ENCODE data around the gene ELMO1. TPM values are rescaled to one million over a fixed set of nuclear protein-coding genes. Genes with fewer than 3 reads are reported as not detected.
A peak's percentile ranks its signal among the peaks of the same experiment; 100 is the strongest.

ELMO1 gene
- total RNA-seq, 1 experiment from 2014 or later, result not detected

DNA sequence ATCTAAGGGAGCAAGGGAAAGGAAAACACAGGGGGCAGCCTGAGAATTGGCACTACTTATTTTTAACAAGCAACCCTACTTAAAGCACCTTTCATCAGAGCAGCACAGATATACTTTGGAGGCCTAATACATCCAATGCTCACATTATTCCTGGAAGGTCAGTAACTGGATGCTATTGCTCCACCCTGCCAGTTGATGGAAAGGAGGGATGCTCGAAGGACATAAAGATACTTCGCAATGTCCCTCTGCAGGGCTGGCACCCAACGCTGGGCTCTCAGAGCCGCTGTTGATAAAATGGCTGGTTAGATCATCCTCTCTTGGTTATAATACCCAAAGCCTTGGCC lies 416.4 kb downstream of the ELMO1 start:
- no peaks in the 10 kb centered on the region for H3K36me3 ChIP-seq
- no peaks in the 10 kb centered on the region for H3K9me3 ChIP-seq (replicated peaks)
- H3K4me1 ChIP-seq (replicated peaks), result peaks cover 28% of the 10 kb centered on the region
- no peak overlapping the region for H3K4me3 ChIP-seq
- DNase-seq (ENCODE audit: low read depth in 1 of 2, low spot score in 2 of 2), result no peak
- H3K27ac ChIP-seq, result peak overlapping the region; percentile 94
- H3K27me3 ChIP-seq (replicated peaks), result no peaks in the 10 kb centered on the region

DNA sequence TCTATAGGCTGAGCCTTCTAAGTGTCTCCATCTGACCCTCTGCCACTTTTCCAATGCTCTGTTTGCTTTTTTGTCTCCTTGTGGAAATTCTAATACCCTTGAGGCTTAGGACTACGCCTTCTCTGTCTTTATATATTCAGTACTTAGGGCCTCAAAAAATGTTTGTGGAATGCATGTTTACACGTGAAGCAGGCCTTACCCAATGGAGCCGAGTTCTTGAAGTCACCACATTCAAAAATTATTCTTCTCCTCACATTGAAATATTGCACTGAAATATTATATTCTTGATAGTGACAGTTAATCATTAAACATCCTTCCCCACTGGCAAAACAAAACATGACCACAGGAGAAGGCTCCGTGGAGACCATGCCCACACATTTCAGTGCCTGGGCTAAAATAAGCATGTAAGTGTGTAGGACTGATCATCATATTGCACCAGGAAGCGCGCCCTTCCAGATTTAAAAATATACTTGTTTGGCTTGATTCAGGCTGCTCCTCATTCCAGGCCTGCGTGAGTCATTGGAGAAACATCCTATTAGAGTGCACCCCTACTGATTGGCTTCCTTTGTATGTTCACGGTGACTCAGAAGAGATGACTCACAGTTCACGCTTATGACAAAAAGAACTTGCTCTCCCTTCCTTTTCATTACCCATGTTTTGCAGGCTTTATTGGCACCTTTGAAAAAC lies 416.9 kb downstream of the ELMO1 start:
- no peaks in the 10 kb centered on the region for H3K9me3 ChIP-seq (replicated peaks)
- DNase-seq (ENCODE audit: low read depth in 1 of 2, low spot score in 2 of 2), result peak; percentile 94 to 97

DNA sequence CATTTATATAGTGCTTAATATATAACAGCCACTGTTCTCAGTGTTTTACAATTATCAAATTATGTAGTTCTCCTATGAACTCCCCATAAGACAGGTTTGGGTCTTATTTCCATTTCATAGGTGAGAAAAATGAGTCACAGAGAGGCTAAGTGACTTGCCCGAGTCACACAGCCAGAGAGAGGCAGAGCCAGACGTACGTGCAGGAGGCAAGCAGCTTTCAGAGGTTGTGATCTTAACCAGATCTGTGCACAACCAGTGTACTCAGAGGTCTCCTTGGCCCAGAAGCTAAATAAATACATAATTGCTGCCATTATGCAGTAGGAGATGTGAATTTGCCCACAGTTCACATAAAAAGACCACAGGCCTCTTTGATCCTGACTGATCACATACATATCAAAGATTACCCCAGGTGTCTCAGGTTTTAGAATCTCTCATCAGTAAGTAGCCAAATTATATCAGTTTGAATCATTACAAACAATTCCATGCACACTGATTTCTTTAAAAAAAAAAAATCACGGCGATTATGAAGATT lies 419.7 kb downstream of the ELMO1 start:
- Histone ChIP-seq H3K27ac (no peak overlapping the region), H3K9me3 (replicated peaks) (no peaks in the 10 kb centered on the region), H3K4me3 (no peak overlapping the region), H3K36me3 (no peaks in the 10 kb centered on the region), H3K27me3 (replicated peaks) (no peaks in the 10 kb centered on the region), H3K4me1 (replicated peaks) (peaks cover 28% of the 10 kb centered on the region)
- DNase-seq (ENCODE audit: low read depth in 1 of 2, low spot score in 2 of 2), result no peak

More for the DNA sequence above, 416.9 kb downstream of the ELMO1 start:
- peaks cover 28% of the 10 kb centered on the region for H3K4me1 ChIP-seq (replicated peaks)
- H3K27ac ChIP-seq, result peak overlapping the region; percentile 94
- H3K4me3 ChIP-seq, result no peak overlapping the region
- no peaks in the 10 kb centered on the region for H3K36me3 ChIP-seq
- no peaks in the 10 kb centered on the region for H3K27me3 ChIP-seq (replicated peaks)

DNA sequence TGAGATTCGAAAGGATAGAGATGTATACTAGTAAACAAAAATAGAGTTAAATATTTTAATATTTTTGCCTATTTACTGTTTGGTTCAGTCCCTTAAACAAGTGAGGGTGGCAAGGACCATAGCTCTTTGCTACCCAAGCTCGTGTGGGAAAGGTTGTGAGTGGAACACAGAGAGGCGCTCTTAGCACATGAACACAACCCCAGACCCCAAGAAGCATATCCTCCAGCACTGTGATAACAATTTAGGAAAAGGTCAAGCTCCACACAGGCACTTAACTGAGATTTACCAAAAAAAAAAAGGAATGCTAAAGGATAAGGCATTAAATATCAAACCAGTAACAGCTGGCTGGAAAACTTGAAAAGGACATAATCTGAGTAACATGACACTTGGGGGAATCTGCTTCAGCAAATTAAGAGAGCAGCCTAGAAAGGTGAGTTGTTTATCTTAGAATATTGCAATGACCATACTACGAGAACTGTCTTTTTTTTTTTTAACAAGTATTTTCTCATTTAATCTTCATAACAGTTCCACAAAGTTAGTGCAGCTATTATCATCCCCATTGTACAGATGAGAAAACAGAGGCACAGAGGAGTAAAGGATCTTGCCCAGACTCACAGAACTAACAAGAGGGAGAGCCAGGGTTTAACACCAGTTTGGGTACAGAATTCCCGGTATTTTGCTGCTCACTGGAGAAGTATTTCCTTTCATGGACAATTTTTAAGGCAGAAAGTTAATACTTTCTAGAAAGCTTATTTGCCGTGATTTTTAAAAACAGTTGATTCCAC lies 420.9 kb downstream of the ELMO1 start:
- Histone ChIP-seq H3K27ac (no peak overlapping the region), H3K36me3 (no peaks in the 10 kb centered on the region), H3K4me1 (replicated peaks) (peaks cover 25% of the 10 kb centered on the region), H3K4me3 (no peak overlapping the region), H3K27me3 (replicated peaks) (no peaks in the 10 kb centered on the region), H3K9me3 (replicated peaks) (no peaks in the 10 kb centered on the region)
- no peak for DNase-seq (ENCODE audit: low read depth in 1 of 2, low spot score in 2 of 2)

DNA sequence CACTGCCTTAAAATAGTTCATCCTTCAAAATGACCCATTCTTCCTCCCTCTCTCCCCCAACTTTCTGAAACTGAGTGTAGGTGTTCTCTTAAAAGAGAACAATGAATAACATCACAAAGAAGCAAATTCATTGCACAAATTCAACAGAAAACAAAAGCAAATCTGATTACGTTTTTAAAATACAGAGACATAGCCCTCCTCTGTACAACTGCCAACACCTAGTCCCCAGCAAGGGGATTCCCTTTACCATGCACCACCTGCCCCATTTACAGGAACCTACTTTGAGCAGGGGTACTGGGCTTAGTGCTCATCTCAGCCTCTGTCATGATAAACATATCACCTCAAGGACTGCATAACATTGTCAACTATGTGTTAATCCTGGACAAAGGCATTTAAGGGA lies 421.6 kb downstream of the ELMO1 start:
- Histone ChIP-seq H3K27ac (no peak overlapping the region), H3K36me3 (no peaks in the 10 kb centered on the region), H3K4me3 (no peak overlapping the region), H3K4me1 (replicated peaks) (peaks cover 18% of the 10 kb centered on the region), H3K9me3 (replicated peaks) (no peaks in the 10 kb centered on the region), H3K27me3 (replicated peaks) (no peaks in the 10 kb centered on the region)
- DNase-seq (ENCODE audit: low read depth in 1 of 2, low spot score in 2 of 2), result no peak

DNA sequence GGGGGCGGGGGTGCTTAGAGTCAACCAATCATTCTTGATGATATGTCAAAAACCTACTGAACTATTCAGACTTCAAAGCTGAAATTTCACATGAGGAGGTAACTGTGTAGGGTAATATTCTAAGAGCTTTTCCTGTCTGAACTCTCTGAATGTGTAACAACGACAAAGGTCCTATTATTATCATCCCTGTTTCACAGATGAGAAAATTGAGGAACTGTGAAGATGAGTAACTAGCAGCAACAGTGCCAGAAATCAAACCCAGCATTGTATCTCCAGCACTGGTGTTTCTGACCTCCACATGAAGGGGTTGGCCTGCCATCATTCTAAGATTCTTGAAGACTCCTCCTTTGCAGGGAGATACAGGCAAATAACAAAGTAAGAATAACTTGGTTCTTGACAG lies 429.7 kb downstream of the ELMO1 start:
- Histone ChIP-seq H3K4me1 (replicated peaks) (no peaks in the 10 kb centered on the region), H3K27ac (no peak overlapping the region), H3K27me3 (replicated peaks) (no peaks in the 10 kb centered on the region), H3K36me3 (no peaks in the 10 kb centered on the region), H3K4me3 (no peak overlapping the region), H3K9me3 (replicated peaks) (no peaks in the 10 kb centered on the region)
- no peak for DNase-seq (ENCODE audit: low read depth in 1 of 2, low spot score in 2 of 2)

DNA sequence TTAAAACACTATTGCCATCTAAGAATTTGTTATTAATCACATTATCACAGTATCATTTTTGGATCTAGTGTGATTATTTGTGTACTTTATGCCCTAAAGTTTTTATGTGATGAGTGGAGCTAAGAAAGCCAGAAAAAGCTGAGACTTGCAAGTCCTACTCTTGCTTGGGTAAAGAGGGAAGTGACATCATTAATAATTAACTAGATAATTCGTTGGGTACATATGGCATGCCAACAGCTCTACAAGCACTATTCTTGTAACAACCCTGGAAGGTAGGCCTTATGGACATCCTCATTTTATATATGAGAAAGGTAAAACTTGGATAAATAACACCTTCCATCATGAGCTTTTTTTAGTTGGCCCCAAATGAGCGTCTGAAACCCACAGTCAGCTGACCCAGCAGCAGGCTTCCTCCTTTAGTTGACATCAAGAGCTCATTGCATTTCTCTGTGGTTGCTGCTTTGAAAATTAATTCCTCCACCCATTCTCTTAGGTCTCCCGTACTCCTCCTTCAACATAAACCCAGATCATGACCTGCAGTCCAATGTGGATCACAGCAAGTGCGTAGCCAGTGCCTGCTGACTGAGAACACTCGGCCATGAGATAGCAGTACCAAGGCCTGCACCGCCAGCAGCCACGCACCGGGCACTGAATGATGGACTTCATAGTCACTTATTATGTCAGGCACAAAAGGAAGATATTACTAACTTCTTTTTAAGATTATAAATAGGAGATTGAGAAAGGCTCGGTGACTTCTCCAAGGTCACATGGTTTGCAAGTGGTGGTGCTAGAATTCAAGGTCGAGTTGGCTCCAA lies 432.4 kb downstream of the ELMO1 start:
- no peak overlapping the region for H3K27ac ChIP-seq
- H3K27me3 ChIP-seq (replicated peaks), result no peaks in the 10 kb centered on the region
- DNase-seq (ENCODE audit: low read depth in 1 of 2, low spot score in 2 of 2), result no peak
- no peaks in the 10 kb centered on the region for H3K36me3 ChIP-seq
- no peak overlapping the region for H3K4me3 ChIP-seq
- H3K4me1 ChIP-seq (replicated peaks), result no peaks in the 10 kb centered on the region
- no peaks in the 10 kb centered on the region for H3K9me3 ChIP-seq (replicated peaks)

DNA sequence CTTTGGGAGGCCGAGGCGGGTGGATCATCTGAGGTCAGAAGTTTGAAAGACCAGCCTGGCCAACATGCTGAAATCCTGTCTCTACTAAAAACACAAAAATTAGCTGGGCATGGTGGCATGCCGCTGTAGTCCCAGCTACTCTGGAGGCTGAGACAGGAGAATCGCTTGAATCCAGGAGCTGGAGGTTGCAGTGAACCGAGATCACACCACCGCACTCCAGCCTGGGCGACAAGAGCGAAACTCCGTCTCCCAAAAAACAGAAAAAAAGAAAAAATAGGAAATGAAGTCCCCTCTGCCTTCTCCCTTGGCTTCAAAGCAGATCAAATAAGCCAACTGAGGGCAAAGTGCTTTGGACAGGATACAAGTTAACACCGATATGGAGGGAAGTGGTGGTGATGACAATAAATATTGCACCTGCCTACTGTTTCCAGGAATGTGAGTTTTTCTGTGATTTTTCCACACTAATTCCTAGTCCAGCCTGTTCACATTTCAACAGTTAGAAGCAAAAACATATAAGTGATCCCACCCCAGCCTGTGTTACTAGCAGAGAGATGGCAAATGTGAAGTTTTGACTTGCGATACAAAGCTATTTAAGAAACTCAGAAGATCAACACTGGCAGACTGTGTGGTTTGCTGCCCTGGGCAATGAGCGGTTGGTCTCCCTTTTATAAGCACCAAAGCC lies 433.2 kb downstream of the ELMO1 start:
- Histone ChIP-seq H3K9me3 (replicated peaks) (no peaks in the 10 kb centered on the region), H3K27me3 (replicated peaks) (no peaks in the 10 kb centered on the region), H3K4me3 (no peak overlapping the region), H3K4me1 (replicated peaks) (no peaks in the 10 kb centered on the region), H3K27ac (no peak overlapping the region), H3K36me3 (no peaks in the 10 kb centered on the region)
- no peak for DNase-seq (ENCODE audit: low read depth in 1 of 2, low spot score in 2 of 2)

DNA sequence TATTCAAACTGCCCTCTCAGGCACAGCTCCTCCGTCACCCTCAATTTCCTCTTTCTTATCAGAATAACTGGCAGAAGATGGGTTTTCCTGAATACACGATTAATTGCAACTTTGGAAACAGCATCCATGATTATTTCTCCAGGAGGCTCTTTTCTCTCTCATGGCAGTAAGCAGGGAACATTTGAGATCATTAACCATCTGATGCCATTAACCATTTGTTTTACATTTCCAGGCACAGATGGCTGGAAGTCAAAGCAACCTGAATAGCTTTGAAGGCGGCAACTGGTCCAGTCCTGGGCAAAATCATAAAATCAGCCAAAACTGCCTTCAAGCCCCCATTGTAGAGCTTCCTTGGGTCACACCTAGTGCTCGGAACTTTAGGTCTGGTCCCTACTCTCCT lies 434.9 kb downstream of the ELMO1 start:
- Histone ChIP-seq H3K4me3 (no peak overlapping the region), H3K27me3 (replicated peaks) (no peaks in the 10 kb centered on the region), H3K4me1 (replicated peaks) (no peaks in the 10 kb centered on the region), H3K36me3 (no peaks in the 10 kb centered on the region), H3K9me3 (replicated peaks) (no peaks in the 10 kb centered on the region), H3K27ac (no peak overlapping the region)
- DNase-seq (ENCODE audit: low read depth in 1 of 2, low spot score in 2 of 2), result no peak

DNA sequence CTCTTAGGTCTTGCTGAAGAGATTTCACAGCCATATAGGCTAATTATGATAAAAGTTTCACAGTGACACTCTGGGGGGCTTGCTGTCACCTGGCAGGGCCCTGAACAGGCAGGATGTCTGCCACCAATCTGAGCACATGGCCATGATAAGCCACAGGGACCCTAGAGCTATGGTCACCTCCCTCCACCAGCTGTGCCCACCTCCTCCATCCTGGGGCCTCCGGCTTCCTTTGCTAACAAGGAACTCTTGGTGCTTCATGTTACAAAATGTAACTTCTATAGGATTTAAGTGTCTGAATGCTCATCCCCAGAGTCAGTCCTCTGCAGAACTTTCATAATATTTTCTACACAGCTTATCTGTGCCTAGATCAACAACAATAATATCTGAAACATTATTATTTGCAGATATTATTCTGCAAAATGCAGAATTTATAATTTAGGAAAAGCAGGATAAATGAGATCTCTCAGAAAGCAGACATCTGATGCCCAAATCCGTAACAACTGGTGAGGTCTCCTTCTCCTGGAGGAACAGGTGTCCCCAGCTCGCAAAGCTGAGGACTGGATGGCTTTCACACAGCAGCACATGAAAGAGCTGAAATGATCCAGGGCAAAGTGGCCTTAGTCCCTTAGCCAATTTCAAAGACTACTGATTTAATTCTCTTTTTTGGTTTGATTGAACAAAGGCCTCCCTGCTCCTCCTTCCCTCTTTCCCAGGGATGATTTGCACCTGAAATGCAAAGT lies 437.3 kb downstream of the ELMO1 start:
- H3K4me3 ChIP-seq, result no peak overlapping the region
- no peaks in the 10 kb centered on the region for H3K27me3 ChIP-seq (replicated peaks)
- H3K9me3 ChIP-seq (replicated peaks), result no peaks in the 10 kb centered on the region
- DNase-seq (ENCODE audit: low read depth in 1 of 2, low spot score in 2 of 2), result no peak
- H3K36me3 ChIP-seq, result no peaks in the 10 kb centered on the region
- no peak overlapping the region for H3K27ac ChIP-seq
- no peaks in the 10 kb centered on the region for H3K4me1 ChIP-seq (replicated peaks)

DNA sequence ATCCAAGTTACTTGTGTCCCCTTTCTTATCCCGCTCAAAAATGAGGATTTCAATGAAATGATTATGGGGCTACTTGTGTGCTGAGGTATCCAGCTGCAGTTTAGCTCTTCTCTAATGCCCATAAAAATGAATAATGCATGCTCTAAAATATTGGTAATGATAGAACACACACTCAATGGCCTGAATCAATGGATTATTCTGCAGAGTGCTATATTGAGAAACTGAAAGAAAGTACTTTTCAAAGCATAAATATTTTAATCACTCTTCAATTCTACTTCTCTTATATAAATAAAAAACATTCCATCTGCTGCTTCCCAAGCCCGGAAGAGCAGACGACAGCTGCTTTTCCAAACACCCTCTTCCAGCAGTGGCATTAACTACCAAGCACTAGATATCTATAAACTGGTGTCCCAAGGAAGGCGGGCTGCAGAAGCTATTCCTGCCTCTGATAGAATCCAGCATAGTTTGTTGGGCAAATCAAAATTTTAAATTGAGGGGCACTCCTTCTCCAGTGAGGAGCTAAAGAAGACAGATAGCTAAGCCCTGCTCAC lies 439.5 kb downstream of the ELMO1 start:
- H3K36me3 ChIP-seq, result no peaks in the 10 kb centered on the region
- H3K4me3 ChIP-seq, result no peak overlapping the region
- H3K9me3 ChIP-seq (replicated peaks), result no peaks in the 10 kb centered on the region
- no peak overlapping the region for H3K27ac ChIP-seq
- DNase-seq (ENCODE audit: low read depth in 1 of 2, low spot score in 2 of 2), result no peak
- no peaks in the 10 kb centered on the region for H3K27me3 ChIP-seq (replicated peaks)
- H3K4me1 ChIP-seq (replicated peaks), result no peaks in the 10 kb centered on the region

DNA sequence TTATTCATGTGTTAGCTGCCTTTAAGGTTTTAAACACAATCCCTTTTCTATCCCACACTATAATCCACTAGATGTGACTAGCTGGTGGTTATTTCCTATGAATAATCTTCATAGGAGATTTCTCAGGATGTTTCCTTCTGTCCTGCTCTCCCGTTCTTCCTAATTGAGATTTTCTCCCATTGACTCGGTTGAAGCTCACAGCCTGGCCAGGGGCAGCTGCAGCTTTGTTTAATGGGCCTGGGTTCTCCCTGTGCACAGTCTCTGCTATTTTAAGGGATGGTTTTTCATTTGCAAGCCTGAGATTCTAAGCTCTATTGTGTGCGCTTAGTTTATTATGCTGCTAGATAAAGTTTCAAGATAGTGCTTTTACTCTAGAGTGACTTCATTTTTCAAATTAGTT lies 441.0 kb downstream of the ELMO1 start:
- H3K27me3 ChIP-seq (replicated peaks), result no peaks in the 10 kb centered on the region
- H3K9me3 ChIP-seq (replicated peaks), result no peaks in the 10 kb centered on the region
- H3K36me3 ChIP-seq, result no peaks in the 10 kb centered on the region
- no peak overlapping the region for H3K27ac ChIP-seq
- no peak overlapping the region for H3K4me3 ChIP-seq
- no peak for DNase-seq (ENCODE audit: low read depth in 1 of 2, low spot score in 2 of 2)
- H3K4me1 ChIP-seq (replicated peaks), result no peaks in the 10 kb centered on the region

DNA sequence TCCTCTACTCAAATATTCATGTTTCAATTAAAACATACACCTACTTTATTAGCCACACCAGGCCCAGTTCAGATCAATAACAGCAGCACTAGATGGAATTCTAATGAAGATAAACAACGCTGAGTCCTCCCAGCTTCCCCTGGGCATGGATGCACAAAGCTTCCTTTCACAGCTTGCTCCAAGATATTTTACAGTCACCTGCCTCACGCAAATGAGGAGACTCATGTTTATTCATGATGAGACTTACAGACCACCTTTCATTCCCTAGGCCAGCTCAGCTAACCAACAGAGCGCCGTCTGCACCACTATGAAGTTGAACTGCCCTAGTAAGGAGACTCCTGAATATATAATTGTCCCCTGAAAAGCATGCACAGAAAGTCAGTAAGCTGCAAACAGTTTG lies 441.4 kb downstream of the ELMO1 start:
- Histone ChIP-seq H3K4me3 (no peak overlapping the region), H3K9me3 (replicated peaks) (no peaks in the 10 kb centered on the region), H3K27ac (no peak overlapping the region), H3K36me3 (no peaks in the 10 kb centered on the region), H3K4me1 (replicated peaks) (no peaks in the 10 kb centered on the region), H3K27me3 (replicated peaks) (no peaks in the 10 kb centered on the region)
- DNase-seq (ENCODE audit: low read depth in 1 of 2, low spot score in 2 of 2), result no peak
